RPMI8226 (cell line): ENCODE measurements around the gene KRT36.

Experiments used
- DNase-seq: peaks from one replicate; pipeline ENCODE4 v3.0.0-alpha.2; 2015

KRT36 gene

GRCh38 chr17:41489531-41489930 lies at the start of gene KRT36:
Gene KRT36, minus strand, starts transcription at chr17:41489910. Its CDS starts 46 bp downstream, at chr17:41489864.
- no peak for DNase-seq

- DNase-seq, result no peak
These were observed 49.4 kb upstream of the KRT36 start for GRCh38 chr17:41539071-41539492.

- no peak for DNase-seq
These were observed 48.9 kb upstream of the KRT36 start for GRCh38 chr17:41538565-41538991.

- DNase-seq, result no peak
These were observed 48.3 kb upstream of the KRT36 start for GRCh38 chr17:41537990-41538389.

GRCh38 chr17:41537614-41537954 lies 47.9 kb upstream of the KRT36 start:
- DNase-seq, result no peak

- no peak for DNase-seq
These were observed 47.3 kb upstream of the KRT36 start for GRCh38 chr17:41536741-41537613.

GRCh38 chr17:41535764-41536481 lies 46.2 kb upstream of the KRT36 start:
- DNase-seq, result no peak

- DNase-seq, result peak; percentile 43
These were observed 45.3 kb upstream of the KRT36 start for GRCh38 chr17:41534899-41535546.

GRCh38 chr17:41533613-41534012 lies 43.9 kb upstream of the KRT36 start:
- DNase-seq, result no peak

- no peak for DNase-seq
These were observed 43.3 kb upstream of the KRT36 start for GRCh38 chr17:41532947-41533570.

GRCh38 chr17:41531993-41532392 lies 42.3 kb upstream of the KRT36 start:
- no peak for DNase-seq

GRCh38 chr17:41530062-41531048 lies 40.6 kb upstream of the KRT36 start:
- DNase-seq, result no peak

- no peak for DNase-seq
These were observed 39.8 kb upstream of the KRT36 start for GRCh38 chr17:41529491-41529915.

- DNase-seq, result no peak
These were observed 39.2 kb upstream of the KRT36 start for GRCh38 chr17:41528959-41529353.

- DNase-seq, result no peak
These were observed 37.6 kb upstream of the KRT36 start for GRCh38 chr17:41527063-41528023.

- no peak for DNase-seq
These were observed 34.6 kb upstream of the KRT36 start for GRCh38 chr17:41524261-41524660.

GRCh38 chr17:41523787-41524186 lies 34.1 kb upstream of the KRT36 start:
- DNase-seq, result no peak

- DNase-seq, result no peak
These were observed 33.5 kb upstream of the KRT36 start for GRCh38 chr17:41523225-41523593.

GRCh38 chr17:41522301-41523224 lies 32.9 kb upstream of the KRT36 start:
- peak; percentile 52 for DNase-seq
